CD4-positive, alpha-beta T cell treated with Interleukin-12 subunit alpha and Interleukin-12 subunit beta, for 1 hour (primary cell): ENCODE data around the gene THBS2.
"Not testable (repeated sequence)": the region's sequence is repeated elsewhere in the genome, so short reads cannot be mapped to it uniquely, and the experiment has no call there.

Source experiments
- DNase-seq: peaks from one replicate; pipeline ENCODE4 v3.0.0-alpha.2; 2020

Gene THBS2

DNA sequence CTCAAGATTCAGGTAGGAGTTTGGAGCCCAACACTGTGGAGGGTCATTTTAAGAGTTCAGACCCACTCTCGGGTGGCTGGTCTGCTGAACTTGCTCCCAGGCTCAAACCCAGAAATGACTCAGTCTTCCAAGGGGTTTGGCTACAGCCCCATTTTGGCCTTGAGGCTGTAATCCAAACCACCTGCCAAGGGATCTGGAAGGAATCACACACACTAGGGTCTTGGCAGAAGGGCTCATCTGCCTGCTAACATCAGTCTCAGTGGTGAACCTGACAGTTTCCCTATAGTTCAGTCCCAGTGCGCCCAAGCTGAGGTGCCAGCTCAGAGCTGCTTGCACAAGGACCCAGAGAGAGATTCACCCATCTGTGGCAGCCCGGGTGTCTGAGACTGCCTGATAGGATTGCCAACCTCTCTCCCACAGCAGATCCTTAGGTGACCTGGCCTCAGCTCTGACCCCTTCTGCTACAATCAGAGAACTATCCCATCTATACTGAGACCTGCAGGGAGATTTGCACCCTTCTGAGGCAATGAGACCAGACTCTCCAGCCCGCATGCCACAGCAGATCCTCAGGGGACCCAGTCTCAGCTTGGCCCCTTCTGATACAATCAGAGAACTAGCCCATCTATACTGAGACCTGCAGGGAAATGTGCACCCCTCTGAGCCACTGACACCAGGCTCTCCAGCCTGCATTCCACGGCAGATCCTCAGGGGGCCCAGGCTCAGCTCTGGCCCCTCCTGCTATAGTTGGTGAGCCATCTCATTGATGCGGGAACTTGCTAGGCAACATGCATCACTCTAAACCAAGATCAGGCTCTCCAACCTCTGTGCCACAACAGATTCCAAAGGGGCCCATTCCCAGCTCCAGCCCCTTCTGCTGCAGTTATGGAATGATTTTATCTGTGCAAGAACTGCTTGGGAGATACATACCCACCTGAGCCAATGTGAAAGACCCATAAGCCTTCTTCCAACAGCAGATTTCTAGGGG lies 48.2 kb downstream of the THBS2 start:
- no peak for DNase-seq

DNA sequence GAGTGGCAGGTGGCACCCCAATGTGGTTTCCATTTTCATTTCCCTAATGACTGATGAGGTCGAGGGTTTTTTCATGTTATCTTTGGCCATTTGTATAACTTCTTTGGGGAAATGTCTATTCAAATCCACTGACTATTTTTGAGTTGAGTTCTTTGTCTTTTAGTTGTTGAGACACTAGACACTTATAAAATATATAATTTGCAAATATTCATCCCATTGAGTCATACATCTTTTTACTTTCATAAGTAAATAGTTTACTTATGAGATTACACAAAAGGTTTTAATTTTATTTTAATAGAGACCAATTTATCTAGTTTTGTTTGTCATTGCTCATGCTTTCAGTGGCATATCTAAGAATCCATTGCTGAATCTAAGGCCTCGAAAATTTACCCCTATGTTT lies 49.5 kb downstream of the THBS2 start:
- no peak for DNase-seq

DNA sequence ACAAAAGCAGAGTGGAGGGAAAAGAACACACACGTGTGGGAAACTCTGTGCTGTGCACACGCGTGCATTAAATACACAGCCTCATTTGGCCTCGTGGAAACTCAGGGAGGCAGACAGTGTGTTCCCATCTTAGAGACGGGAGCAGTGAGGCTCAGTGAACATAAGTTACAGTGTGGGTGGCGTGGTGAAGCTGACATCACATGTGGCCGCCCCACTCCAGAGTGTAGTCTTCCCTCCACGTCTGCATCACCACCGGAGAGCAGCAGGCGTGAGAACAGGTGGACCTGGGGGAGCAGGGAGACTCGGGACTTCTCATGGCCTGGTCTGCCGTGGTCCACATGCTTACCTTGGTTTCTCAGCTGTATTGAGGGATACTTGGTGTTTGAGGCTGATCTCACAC lies 51.7 kb downstream of the THBS2 start:
- DNase-seq = no peak

DNA sequence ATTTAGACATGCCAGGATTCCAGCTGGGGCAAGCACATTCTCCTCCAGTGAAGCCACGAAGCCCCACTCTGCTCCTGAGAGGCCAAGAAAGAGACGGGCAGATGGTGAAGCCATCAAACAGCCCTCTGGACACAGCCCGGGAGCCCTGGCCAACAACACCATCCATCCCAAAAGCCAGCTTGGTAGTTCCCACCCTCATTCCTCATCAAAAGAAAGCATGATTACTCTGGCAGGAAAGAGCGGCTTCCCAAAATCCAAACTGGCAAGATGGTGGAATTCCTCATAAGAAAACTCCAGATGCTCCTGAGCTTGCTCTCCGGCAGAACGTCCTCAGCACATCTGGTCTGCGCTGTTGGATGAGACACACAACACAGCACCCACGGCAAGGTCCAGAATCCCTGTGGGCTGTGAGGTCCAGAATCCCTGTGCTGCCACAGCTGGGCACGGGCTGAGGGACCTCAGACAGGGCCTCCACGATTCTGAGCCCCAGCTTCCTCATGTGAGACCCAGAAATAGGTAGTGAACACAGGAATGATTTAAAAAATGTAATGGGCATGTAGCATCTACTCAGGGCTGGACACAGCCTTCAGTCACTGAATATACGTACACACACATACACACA lies 52.6 kb downstream of the THBS2 start:
- DNase-seq = no peak

DNA sequence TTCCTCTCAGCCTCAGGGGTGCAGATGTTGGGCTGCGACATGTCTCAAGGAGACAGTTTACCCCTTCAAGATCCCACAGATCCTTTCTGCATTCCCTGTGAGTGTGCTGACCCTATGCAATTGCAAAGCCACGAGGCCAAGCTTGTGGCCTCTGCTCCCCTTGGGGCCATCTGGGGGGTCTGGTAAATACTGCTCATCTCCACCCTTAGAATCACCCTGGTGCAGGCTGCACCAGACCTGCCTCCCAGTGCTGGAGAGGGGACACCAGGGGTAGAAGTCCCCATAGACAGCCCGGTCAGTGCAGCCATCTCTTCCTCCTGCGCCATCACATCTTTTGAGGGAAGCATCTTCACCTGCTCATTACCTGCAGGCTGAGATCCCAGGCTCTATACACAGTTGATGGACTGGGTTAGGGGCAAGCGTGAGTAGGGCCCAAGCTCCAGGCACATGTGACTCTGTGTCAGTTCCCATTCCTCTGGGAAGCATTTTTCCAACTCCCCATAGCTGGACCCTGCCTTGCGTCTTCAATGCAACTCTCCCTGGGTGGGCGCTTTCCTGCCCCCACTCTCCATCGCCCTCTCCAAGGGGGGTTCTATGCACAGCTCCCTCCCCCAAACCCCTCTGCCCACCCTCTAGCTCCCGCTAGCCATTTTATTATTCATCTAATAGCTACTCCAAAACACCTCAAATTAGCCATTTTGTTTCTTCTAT lies 53.9 kb downstream of the THBS2 start:
- no peak for DNase-seq

DNA sequence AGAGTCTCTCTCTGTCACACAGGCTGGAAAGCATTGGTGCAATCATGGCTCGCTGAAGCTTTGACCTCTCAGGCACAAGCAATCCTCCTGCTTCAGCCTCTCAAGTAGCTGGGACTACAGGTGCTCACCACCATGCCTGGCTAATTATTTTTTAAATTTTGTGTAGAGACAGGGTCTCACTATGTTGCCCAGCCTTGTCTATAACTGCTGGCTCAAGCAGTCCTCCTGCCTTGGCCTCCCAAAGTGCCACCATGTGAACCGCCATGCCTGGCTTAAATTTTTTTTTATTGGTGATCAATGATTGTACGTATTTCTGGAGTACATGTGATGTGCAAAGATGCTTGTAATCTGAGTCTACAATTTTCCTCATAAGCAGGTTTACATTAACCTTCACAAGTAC lies 54.8 kb downstream of the THBS2 start:
- DNase-seq = no peak

DNA sequence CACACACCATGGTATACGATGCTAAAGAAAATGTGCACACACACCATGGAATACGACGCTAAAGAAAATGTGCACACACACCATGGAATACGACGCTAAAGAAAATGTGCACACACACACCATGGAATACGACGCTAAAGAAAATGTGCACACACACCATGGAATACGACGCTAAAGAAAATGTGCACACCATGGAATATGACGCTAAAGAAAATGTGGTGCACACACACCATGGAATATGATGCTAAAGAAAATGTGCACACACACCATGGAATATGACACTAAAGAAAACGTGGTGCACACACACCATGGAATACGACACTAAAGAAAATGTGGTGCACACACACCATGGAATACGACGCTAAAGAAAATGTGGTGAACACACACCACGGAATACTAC lies 55.7 kb downstream of the THBS2 start:
- DNase-seq = not testable (repeated sequence)

DNA sequence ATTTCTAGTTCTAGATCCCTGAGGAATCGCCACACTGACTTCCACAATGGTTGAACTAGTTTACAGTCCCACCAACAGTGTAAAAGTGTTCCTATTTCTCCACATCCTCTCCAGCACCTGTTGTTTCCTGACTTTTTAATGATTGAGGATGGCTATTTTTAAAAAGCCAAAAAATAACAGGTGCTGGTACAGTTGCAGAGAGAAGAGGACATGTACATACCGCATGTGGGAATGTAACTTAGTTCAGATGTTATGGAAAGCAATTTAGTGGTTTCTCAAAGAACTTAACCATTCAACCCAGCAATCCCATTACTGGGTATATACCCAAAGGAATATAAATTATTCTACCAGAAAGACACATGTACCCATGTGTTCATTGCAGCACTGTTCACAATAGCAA lies 57.4 kb downstream of the THBS2 start:
- DNase-seq = not testable (repeated sequence)

DNA sequence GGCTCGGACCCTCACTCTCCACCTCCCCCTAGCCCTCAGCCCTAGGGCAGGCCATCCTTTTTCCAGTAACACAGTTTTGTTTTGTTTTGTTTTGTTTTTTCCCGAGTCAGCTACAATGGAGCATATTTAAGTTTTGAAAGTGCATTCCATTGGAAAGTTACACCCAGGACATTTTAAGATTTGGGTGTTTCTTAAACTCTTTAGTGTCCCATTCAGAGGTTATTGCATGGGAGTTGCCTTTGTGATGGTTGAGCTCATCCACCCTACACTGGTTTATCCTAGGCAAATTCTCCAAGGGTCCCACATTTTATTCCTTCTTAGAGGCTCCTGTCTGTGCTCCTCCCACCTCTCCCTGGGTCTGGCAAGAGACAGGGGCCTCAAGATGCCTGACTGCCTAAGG lies 58.9 kb downstream of the THBS2 start:
- no peak for DNase-seq

DNA sequence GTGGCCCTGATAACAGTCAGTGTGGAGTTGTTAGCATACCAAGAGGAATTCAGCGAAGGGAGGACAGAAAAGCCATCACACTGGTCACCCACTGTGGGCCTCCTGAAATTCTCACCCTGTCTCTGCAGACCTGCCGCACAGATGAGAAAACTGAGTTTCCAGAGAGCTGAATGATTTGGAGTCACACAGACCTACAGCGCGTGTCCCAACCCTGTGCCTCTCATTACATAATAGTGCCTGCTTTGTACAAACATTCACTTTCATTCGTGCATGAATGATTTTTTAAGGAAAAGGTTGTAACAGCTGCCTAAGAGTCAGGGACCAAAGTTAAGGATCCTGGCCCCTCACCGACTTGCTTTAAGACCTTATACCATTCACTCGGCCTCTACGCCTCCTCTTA lies 62.7 kb downstream of the THBS2 start:
- no peak for DNase-seq

DNA sequence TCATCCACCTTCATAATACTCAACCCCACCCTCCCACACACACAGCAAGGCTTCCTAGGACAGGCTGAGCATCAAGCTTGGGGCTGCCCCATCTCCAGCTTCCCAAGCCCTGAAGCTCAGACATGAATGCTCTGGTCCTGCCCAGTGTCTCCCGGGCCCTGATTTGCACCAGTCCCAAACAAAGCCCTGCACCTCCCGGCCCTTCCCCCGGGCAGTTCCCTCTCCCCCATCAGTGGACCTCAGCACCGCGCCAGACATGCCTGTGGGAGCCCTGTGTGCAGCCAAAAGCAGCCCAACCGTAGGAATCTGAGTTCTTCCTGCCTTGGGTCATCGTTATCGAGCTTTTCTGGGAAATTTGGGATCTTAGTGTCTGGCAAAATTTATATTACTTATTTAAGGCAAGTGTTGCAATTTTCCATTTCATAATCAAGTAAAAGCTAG lies 63.5 kb downstream of the THBS2 start:
- DNase-seq = no peak

DNA sequence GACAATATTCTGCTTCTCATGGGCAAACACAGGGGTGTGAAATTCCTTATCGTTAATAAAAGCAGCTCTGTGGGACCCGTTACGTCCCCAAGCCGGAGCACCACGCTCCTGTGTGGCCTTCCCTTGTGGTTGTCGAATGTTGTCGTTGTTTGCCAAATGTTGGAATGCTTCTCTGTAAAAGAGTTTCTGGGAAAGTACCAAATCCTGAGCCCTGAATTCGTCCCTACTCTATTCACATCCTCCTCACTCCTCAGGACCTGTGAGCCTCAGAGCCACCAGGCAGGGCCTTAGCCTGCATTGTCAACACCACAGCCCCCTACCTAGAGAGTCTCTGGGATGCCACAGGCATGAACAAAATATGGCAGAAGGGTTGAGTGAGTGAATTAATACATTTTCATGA lies 64.0 kb downstream of the THBS2 start:
- no peak for DNase-seq

DNA sequence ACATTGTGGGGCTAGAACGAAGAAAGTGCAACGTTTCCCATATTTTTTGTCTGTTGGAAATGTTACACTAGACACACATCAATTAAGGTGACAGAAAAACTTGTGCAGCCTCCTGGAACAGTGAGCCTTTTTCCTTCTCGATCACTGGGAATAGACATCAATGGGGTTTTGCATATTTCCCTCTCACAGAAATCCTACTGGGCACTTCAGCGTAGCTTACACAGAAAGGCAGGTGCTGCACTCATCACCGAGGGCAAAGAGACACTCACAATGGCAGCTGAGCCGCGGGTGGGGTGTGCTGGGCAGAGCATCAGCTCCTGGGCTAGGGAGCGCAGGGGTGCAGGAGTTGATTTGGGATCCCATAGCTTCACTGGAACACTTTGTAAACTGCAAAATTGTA lies 64.5 kb downstream of the THBS2 start:
- DNase-seq = no peak

DNA sequence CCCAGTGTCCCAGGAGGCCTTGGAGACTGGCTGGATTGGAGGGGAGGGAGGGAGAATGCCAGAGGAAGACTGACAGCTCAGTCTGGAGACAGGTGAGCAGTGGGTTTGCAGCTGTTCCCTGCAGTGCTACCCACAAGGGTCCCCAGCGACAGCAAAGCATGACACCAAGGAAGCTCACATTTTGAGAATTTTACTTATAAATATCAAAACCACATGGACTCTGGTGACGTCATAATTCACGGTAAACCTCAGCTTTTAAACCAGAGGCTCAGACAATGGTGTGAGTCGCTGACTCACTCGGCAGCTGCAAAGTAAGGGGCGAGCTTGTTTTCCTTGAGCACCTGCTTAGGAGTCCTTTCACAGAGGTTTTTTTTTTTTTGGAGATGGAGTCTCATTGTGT lies 65.2 kb downstream of the THBS2 start:
- DNase-seq = no peak

DNA sequence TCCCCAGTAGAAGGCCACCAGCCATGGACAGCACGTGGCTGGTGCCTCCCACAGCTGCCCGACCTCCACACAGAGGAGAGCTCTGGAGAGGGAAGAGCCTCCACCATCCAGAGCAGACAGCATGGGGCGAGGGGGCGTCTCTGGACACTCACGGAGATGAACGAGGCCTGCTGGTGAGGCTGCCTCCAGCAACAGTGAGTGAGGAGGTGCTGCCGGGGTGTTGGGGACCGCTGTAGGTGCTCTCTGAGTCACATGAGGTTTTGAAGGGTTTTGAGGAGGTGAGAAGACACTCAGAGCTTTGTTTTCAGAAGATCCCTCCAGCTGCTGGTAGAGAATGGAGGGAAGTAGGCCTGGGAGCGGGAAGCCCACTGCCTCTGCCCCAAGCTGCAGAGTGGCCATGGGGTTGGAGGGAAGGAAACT lies 65.6 kb downstream of the THBS2 start:
- DNase-seq = no peak

DNA sequence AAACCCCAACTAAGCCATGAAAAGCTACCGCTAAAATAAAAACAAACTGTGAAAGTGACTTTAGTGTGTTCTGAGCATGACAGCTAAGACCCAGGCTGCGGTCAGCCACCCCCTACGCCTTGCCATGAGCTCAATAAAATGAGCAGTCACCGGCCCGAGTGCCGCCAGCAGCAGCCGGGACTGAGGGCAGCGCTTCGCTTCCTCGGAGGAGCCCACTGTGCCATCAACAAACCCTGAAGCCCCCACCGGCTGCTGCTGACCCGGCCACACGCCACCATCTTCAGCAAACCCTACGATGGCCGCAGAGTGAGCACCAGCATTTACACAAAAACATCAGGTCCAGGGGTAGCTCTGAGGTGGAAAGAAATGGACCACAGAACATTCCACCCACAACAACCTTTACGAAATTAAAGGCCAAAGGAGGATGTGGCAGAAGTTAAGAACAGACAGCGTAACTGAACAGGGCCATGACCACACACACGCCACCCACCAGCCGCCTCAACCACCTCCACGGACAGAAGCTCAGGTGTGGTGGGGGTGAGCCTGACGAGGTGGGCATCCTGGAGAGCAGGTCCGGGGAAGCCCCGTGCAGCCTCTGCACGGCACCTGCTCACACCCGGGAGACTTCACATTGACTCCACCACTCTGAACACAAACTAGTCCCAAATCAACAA lies 67.0 kb downstream of the THBS2 start:
- no peak for DNase-seq

DNA sequence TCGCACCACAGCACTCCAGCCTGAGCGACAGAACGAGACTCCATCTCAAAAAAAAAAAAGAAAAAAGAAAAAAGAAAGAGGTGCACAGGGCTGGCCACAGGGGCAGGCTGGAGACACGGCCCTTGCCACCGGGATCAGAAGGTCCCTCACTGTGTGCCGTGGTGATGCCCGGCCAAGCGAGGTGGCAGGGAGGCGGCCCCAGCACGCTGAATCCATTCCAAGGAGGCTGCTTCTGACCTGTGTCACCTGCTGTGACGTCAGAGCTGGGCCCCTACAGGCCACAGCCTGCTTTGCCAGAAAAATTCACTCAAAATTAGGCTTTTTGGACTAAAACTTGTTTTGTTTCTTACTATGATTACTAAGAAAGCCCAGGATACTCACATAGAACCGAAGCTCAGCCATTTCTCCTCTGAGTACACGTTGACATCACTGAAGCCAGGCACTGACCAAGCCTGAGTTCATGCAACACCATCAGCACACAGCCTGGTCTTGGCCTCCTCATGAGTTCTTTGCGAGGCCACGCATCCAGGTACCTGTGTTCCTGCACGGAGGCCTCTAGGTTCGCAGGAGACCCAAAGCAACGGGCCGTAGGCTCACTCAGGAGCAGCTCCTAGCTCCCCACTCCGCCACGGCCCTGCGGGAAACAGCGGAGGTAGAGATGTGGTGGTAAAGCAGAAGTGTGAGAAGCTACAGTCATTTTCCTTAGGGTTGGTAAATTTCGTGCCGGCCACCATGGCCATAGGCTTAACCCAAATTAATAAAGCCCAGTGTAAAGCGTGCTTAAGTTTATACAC lies 67.8 kb downstream of the THBS2 start:
- no peak for DNase-seq

DNA sequence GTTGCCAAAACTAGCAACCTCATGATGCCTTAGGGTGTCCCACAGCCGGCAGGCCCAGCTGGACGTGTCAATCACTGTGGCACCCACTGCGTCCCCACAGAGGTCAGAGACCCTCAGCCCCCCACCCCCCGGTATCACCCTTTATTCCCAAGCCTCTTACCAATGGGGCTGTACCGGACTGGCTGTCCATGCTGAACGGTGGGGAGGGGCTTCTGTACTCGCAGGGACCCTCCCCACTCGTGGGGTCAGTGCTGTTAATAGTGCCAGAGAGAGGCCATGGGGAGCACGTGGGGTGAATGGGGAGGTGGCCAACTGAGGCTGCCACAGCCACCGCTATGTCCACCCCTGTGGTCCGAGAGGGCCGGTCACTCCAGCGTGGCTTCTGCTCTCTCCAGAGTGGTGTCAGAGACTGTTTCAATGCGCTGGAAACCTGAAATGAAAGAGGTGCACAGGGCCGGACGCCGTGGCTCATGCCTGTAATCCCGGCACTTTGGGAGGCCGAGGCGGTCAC lies 68.6 kb downstream of the THBS2 start:
- no peak for DNase-seq

DNA sequence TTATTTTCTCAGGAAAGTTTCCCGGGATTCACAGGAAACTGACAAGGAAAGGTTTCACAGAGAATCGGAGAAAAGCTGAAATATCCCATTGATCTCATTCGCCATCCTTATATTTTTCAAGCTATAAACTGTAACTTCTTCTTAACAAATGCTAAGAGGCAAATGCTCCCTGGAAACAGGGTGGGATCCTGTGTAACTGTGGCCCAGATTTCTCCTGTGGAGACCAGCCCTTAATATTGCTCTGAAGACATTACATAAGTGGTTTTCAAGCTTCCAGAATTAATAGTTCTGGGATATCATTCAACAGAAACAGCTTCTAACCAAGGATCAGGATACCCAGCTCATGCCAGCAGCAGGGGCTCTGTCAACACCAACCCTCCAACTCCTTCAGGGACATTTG lies 69.2 kb downstream of the THBS2 start:
- no peak for DNase-seq

DNA sequence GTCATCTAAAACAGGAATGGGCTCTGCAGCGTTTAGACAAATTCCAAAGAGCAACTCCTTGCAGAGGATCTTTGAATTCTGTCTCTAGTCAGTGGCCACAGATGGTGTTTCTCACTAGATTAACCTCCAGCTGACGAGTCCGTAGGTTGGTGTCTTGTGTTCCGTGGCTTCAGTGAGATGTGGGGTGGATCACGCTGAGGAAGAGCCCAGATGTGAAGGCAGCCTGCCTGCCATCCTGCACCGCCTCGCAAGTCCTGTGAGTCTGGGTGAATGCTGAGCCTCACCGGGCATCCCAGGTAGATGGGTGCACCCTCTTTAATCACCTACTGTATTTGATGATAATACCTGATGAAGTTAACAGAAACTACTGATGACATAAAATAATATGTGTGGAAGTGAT lies 70.4 kb downstream of the THBS2 start:
- no peak for DNase-seq

DNA sequence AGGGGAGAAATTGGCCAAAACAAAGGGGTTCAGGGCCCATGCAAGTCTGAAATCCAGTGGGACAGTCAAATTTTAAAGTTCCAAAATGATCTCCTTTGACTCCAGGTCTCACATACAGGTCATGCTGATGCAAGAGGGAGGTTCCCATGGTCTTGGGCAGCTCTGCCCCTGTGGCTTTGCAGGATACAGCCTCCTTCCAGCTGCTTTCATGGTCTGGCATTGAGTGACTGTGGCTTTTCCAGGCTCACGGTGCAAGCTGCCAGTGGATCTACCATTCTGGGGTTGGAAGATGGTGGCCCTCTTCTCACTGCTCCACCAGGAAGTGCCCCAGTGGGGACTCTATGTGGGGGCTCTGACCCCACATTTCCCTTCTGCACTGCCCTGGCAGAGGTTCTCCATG lies 73.8 kb downstream of the THBS2 start:
- not testable (repeated sequence) for DNase-seq
